ENCODE data around the gene SLC22A23. TPM values are rescaled to one million over a fixed set of nuclear protein-coding genes. Genes with fewer than 3 reads are reported as not detected.

Gene SLC22A23
- total RNA-seq, 2 experiments from 2014 or later: not detected

- no peaks in the 10 kb centered on the region for H3K9me3 ChIP-seq (ENCODE audit: low read length)
- no peak for DNase-seq (ENCODE audit: low spot score)
- H3K79me2 ChIP-seq (ENCODE audit: insufficient read depth, low read depth, low read length): no peaks in the 10 kb centered on the region
- no peak overlapping the region for H2AFZ ChIP-seq (ENCODE audit: low read length)
- H4K20me1 ChIP-seq (ENCODE audit: insufficient read depth, low read length): no peaks in the 10 kb centered on the region
- H3K4me2 ChIP-seq (ENCODE audit: low read length): no peak overlapping the region
- TF ChIP-seq CTCF (conservative IDR thresholded peaks at IDR 0.05; ENCODE audit: low read length) (no peak), EZH2phosphoT487 (IDR thresholded peaks at IDR 0.05; ENCODE audit: borderline replicate concordance, low read depth, low read length) (no peak)
- H3K27ac ChIP-seq (ENCODE audit: low read depth, low read length, poor library complexity, severe bottlenecking): no peak overlapping the region
- no peaks in the 10 kb centered on the region for H3K4me1 ChIP-seq (ENCODE audit: insufficient read depth, low read length, poor library complexity, severe bottlenecking)
- no peaks in the 10 kb centered on the region for H3K36me3 ChIP-seq (ENCODE audit: insufficient read depth, low read length)
- no TSS peak for BruUV-seq (replicated peaks)
- H3K9me2 ChIP-seq (ENCODE audit: insufficient read depth, low read length): no peaks in the 10 kb centered on the region
- intact Hi-C loops (cut with micrococcal nuclease; ENCODE audit: unreplicated experiment): no loop called here
- H3K4me3 ChIP-seq (ENCODE audit: low read depth, low read length, poor library complexity, severe bottlenecking): no peak overlapping the region
- ChIA-PET CTCF (ENCODE audit: unreplicated experiment) (no interaction called here), POLR2A (interaction anchor here (0.7 kb wide), 1 partner anchor 132 kb away, joined by 3 read pairs; no protein-coding TSS in a partner anchor)
These were observed 167.9 kb downstream of the SLC22A23 start for GRCh38 chr6:3288711-3289663.

GRCh38 chr6:3287976-3288707, 168.7 kb downstream of the SLC22A23 start:
- no peak overlapping the region for H2AFZ ChIP-seq (ENCODE audit: low read length)
- POLR2A ChIA-PET: interaction anchor here (0.7 kb wide), 1 partner anchor 133 kb away, joined by 3 read pairs; no protein-coding TSS in a partner anchor
- no peak overlapping the region for H3K27ac ChIP-seq (ENCODE audit: low read depth, low read length, poor library complexity, severe bottlenecking)
- no peaks in the 10 kb centered on the region for H3K36me3 ChIP-seq (ENCODE audit: insufficient read depth, low read length)
- no peak for DNase-seq (ENCODE audit: low spot score)
- H4K20me1 ChIP-seq (ENCODE audit: insufficient read depth, low read length): no peaks in the 10 kb centered on the region
- no peak overlapping the region for H3K4me2 ChIP-seq (ENCODE audit: low read length)
- TF ChIP-seq CTCF (conservative IDR thresholded peaks at IDR 0.05; ENCODE audit: low read length) (no peak), EZH2phosphoT487 (IDR thresholded peaks at IDR 0.05; ENCODE audit: borderline replicate concordance, low read depth, low read length) (no peak)
- no TSS peak for BruUV-seq (replicated peaks)
- H3K9me3 ChIP-seq (ENCODE audit: low read length): no peaks in the 10 kb centered on the region
- no peaks in the 10 kb centered on the region for H3K4me1 ChIP-seq (ENCODE audit: insufficient read depth, low read length, poor library complexity, severe bottlenecking)
- CTCF ChIA-PET (ENCODE audit: unreplicated experiment): no interaction called here
- no peaks in the 10 kb centered on the region for H3K79me2 ChIP-seq (ENCODE audit: insufficient read depth, low read depth, low read length)
- intact Hi-C loops (cut with micrococcal nuclease; ENCODE audit: unreplicated experiment): no loop called here
- H3K4me3 ChIP-seq (ENCODE audit: low read depth, low read length, poor library complexity, severe bottlenecking): no peak overlapping the region
- H3K9me2 ChIP-seq (ENCODE audit: insufficient read depth, low read length): no peaks in the 10 kb centered on the region
